ENCODE measurements around the gene VCX.

VCX gene

GRCh38 chrX:7872042-7872441, 29.1 kb downstream of the VCX start:
- no peak for ATAC-seq
- TF ChIP-seq RARB (CRISPR knock-in tag; IDR thresholded peaks at IDR 0.05) (no peak), ZFP3 (CRISPR knock-in tag; IDR thresholded peaks at IDR 0.05) (no peak), PATZ1 (CRISPR knock-in tag; IDR thresholded peaks at IDR 0.05; ENCODE audit: borderline replicate concordance) (no peak), PPARA (CRISPR knock-in tag; IDR thresholded peaks at IDR 0.05; ENCODE audit: borderline replicate concordance) (no peak), CREB5 (CRISPR knock-in tag; IDR thresholded peaks at IDR 0.05; ENCODE audit: low read depth) (no peak), ZC3H10 (CRISPR knock-in tag; IDR thresholded peaks at IDR 0.05) (no peak), TOX (CRISPR knock-in tag; IDR thresholded peaks at IDR 0.05; ENCODE audit: borderline replicate concordance) (no peak), SNAI2 (CRISPR knock-in tag; IDR thresholded peaks at IDR 0.05) (no peak), GLIS3 (CRISPR knock-in tag; IDR thresholded peaks at IDR 0.05) (no peak), ZNF8 (CRISPR knock-in tag; IDR thresholded peaks at IDR 0.05) (no peak), ZFP30 (CRISPR knock-in tag; IDR thresholded peaks at IDR 0.05) (no peak), TCF4 (CRISPR knock-in tag; IDR thresholded peaks at IDR 0.05; ENCODE audit: borderline replicate concordance) (no peak), ZNF70 (CRISPR knock-in tag; IDR thresholded peaks at IDR 0.05) (no peak), ISL1 (CRISPR knock-in tag; IDR thresholded peaks at IDR 0.05) (no peak), TSHZ2 (CRISPR knock-in tag; IDR thresholded peaks at IDR 0.05) (no peak), ESRRG (CRISPR knock-in tag; IDR thresholded peaks at IDR 0.05) (no peak), ARNTL (CRISPR knock-in tag; IDR thresholded peaks at IDR 0.05; ENCODE audit: borderline replicate concordance, low read depth) (no peak)

GRCh38 chrX:7876957-7877356, 34.0 kb downstream of the VCX start:
- ATAC-seq: no peak
- TF ChIP-seq ESRRG (CRISPR knock-in tag; IDR thresholded peaks at IDR 0.05) (no peak), ZNF565 (CRISPR knock-in tag; conservative IDR thresholded peaks at IDR 0.05; ENCODE audit: low read depth) (no peak), BACH2 (CRISPR knock-in tag; IDR thresholded peaks at IDR 0.05; ENCODE audit: borderline replicate concordance) (no peak), CSRNP3 (CRISPR knock-in tag; IDR thresholded peaks at IDR 0.05) (no peak), POU6F1 (CRISPR knock-in tag; IDR thresholded peaks at IDR 0.05; ENCODE audit: borderline replicate concordance, low read depth) (no peak)

GRCh38 chrX:7889135-7889534, 46.2 kb downstream of the VCX start:
- ATAC-seq: no peak

More at GRCh38 chrX:7889135-7889534, 46.2 kb downstream of the VCX start:
- TF ChIP-seq POU6F1 (CRISPR knock-in tag; IDR thresholded peaks at IDR 0.05; ENCODE audit: borderline replicate concordance, low read depth) (no peak), ZFP30 (CRISPR knock-in tag; IDR thresholded peaks at IDR 0.05) (no peak), ISL1 (CRISPR knock-in tag; IDR thresholded peaks at IDR 0.05) (no peak)

All from SK-N-SH treated with all-trans-retinoic acid at 6 μM for 48 hours (cell line).